Upper lobe of right lung (tissue), 1 donor: Measurements from ENCODE around the gene PHLPP1. TPM values are rescaled to one million over a fixed set of nuclear protein-coding genes. Genes with fewer than 3 reads are reported as not detected.

Experiments
- ATAC-seq: fragments of 200-7000 bp; cut with Tn5 transposase; one replicate; pipeline ENCODE4 v1.9.1; 2020; ENCODE audit warnings: mild to moderate bottlenecking, moderate library complexity
- DNase-seq: peaks from one replicate; pipeline ENCODE4 v3.0.0-alpha.2; 2020
- H3K27ac ChIP-seq: fragments of 200-600 bp; one replicate; pipeline ENCODE4 v1.8.0; 2022
- H3K27me3 ChIP-seq: fragments of 200-600 bp; one replicate; pipeline ENCODE4 v1.8.0; 2022; ENCODE audit warnings: mild to moderate bottlenecking
- H3K36me3 ChIP-seq: fragments of 200-600 bp; one replicate; pipeline ENCODE4 v1.8.0; 2022
- H3K4me1 ChIP-seq: fragments of 200-600 bp; one replicate; pipeline ENCODE4 v1.8.0; 2022
- H3K4me3 ChIP-seq: fragments of 200-600 bp; one replicate; pipeline ENCODE4 v1.8.0; 2022; ENCODE audit warnings: mild to moderate bottlenecking
- H3K9me3 ChIP-seq: fragments of 200-600 bp; one replicate; pipeline ENCODE4 v1.8.0; 2022
- intact Hi-C: fragments of 100-400 bp; cut with DNase I; formaldehyde crosslinking; loops from one replicate; pipeline ENCODE4 v1.11.0; 2022
- total RNA-seq: library from RNA; stranded (reverse); fragmentation: NEBNext Ultra II Directional; extraction: Animal tissue kit (Norgen Biotek cat#: 25700); gene quantifications from one replicate; pipeline ENCODE4 v1.2.1, GENCODE V29; 2021
- TF ChIP-seq, protein P1 (sequence below): fragments of 200-600 bp; IDR thresholded peaks from one replicate; pipeline ENCODE4 v1.8.0; 2022; ENCODE audit warnings: antibody characterized with exemption
- donor health status: DM: no; HTN: yes; CAD: no; lungs with severe emphysema.

The PHLPP1 gene
- total RNA-seq, 1 donor from 2014 or later, result 11.9 TPM

DNA sequence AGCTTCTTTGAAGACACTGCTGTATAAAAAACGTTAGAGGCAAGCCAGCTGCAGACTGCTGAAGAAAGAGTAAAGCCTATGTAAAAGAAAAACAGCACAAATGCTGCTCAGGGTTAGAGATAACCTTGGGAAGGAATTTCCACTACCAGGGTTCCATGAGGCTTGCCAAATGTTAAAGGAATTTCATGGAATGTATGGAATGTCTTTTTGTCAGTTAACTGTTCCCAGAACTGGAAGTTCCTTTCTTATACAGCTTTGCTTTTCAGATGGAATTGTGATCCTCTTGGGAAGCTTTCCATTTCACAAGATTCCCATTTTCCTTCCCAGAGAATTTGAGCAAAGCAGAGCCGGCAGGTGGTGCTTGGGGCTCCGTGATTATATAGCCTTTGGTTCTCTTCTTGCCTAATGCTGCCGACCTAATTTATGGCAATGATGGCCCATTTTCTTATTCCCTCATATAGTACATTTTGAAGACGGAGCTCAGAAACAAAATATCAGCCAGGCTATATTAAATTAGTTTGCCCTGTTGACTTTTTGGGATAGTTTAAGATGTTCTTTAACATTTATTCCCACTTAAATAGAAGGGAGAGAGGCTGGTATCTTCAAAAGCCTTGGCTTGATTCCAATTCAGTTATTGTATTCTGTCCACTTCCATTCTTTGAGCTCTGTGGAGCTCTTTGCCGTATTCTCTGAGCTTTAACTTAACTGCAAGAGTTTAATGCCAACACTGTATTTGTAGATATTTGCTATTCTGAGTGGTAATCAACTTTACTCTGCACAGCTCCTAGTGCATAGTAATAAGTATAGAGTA lies 162.3 kb downstream of the PHLPP1 start:
- Histone ChIP-seq H3K36me3 (no peaks in the 10 kb centered on the region), H3K4me1 (peaks cover 12% of the 10 kb centered on the region), H3K27ac (no peak overlapping the region), H3K27me3 (no peaks in the 10 kb centered on the region), H3K4me3 (no peak overlapping the region), H3K9me3 (no peaks in the 10 kb centered on the region)
- no peak for DNase-seq
- TF ChIP-seq, protein P1, sequence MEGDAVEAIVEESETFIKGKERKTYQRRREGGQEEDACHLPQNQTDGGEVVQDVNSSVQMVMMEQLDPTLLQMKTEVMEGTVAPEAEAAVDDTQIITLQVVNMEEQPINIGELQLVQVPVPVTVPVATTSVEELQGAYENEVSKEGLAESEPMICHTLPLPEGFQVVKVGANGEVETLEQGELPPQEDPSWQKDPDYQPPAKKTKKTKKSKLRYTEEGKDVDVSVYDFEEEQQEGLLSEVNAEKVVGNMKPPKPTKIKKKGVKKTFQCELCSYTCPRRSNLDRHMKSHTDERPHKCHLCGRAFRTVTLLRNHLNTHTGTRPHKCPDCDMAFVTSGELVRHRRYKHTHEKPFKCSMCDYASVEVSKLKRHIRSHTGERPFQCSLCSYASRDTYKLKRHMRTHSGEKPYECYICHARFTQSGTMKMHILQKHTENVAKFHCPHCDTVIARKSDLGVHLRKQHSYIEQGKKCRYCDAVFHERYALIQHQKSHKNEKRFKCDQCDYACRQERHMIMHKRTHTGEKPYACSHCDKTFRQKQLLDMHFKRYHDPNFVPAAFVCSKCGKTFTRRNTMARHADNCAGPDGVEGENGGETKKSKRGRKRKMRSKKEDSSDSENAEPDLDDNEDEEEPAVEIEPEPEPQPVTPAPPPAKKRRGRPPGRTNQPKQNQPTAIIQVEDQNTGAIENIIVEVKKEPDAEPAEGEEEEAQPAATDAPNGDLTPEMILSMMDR, result no peak
- intact Hi-C loops, result no loop called here
- no peak for ATAC-seq

DNA sequence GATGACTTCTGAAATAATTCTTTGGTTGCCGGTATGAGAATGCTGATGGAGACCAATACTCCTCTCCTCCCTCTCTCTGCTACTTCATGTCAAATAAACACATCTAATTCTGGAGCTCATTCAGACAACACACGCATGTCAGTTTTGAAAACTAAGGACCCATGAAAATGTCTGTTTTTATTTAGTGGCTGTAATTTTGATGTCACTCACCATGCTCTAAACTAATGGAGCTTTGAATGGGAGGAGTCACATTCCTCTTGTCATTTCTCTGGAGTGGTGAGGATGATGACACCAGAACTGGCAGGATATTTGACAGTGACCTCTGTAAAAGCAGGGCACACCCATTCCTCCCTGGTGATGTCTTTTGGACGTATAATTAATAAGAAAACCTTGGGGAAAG lies 163.0 kb downstream of the PHLPP1 start:
- H3K4me1 ChIP-seq, result peaks cover 12% of the 10 kb centered on the region
- no peak for DNase-seq
- H3K27ac ChIP-seq, result no peak overlapping the region
- H3K9me3 ChIP-seq, result no peaks in the 10 kb centered on the region
- intact Hi-C loops, result no loop called here
- no peaks in the 10 kb centered on the region for H3K27me3 ChIP-seq
- H3K36me3 ChIP-seq, result no peaks in the 10 kb centered on the region
- no peak overlapping the region for H3K4me3 ChIP-seq
- TF ChIP-seq, protein P1, result no peak
- ATAC-seq, result no peak

DNA sequence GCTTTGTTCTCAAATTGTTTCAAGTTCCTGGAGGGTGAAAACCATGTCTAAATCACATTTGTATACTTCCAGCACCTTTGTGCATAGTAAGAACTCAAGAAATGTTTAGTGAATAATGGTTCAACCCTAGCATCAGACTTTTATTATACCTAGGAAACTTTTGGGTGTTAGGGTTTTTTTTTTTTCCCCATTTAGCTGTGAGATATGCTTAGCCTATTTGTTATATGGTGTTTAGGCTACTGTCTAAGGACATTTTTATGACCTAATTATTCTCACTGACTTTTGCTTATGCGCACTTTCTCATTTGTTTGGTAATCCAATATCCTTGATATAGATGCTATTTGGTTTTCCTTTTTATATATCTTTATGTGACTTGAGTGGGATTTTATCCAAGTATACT lies 164.7 kb downstream of the PHLPP1 start:
- Histone ChIP-seq H3K36me3 (no peaks in the 10 kb centered on the region), H3K4me1 (peaks cover 12% of the 10 kb centered on the region), H3K27me3 (no peaks in the 10 kb centered on the region), H3K27ac (no peak overlapping the region), H3K4me3 (no peak overlapping the region), H3K9me3 (no peaks in the 10 kb centered on the region)
- TF ChIP-seq, protein P1, result no peak
- DNase-seq, result no peak
- intact Hi-C loops, result no loop called here
- ATAC-seq, result no peak

DNA sequence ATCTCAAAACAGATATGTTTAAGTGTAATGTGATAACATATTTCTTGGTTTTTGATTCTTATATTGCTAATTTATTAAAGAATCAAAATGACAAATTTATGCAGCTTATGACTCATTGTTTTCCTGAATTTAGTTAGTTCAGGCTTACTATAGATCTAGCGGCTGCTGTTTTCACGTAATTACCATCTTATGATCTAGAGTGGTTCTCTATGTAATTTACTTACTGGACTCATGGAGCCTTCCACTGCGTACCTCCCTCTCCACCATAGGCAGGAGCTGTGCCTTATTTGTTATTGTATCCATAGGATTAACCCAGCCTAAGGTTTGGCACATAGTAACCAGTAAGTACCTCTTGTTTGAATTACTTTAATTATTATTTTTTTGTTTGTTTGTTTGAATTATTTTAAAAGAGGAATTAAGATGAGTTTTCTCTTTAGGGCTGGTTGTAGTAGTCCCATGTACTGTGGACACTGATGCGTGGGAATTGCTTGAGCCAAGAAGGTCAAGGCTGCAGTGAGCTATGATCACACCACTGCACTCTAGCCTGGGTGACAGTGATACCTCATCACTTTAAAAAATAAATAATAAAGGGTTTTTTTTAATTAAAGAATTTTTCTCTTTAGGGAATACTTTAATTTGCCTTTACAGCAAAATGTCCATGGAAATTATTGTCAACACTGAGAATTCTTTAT lies 165.5 kb downstream of the PHLPP1 start:
- intact Hi-C loops, result no loop called here
- Histone ChIP-seq H3K36me3 (no peaks in the 10 kb centered on the region), H3K9me3 (no peaks in the 10 kb centered on the region), H3K4me1 (peaks cover 12% of the 10 kb centered on the region), H3K4me3 (no peak overlapping the region), H3K27me3 (no peaks in the 10 kb centered on the region), H3K27ac (no peak overlapping the region)
- ATAC-seq (no peak), DNase-seq (no peak)
- TF ChIP-seq, protein P1, result no peak

DNA sequence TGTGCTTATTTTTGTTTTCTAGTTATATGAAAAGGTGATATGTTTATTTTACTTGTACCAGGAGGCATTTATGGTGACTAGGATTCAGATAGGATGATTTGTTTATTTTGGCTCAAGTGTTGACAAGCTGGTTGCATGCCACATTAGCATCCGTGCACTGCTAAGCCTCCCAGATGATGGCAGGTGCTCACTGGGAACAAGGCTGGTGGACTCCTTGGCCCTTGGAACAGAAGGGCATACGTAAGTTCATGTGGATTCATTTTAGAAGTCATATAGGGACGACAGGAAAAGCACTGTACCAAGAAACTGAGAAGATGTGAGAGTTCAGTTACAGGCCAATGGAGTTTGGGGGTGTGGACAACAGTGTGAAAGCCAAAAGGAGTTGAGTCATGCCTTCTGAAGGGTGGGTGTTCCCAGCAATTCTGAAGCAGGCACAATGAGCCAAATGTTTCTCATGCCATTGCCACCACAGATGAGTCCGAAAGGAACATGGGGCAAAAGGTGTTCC lies 166.2 kb downstream of the PHLPP1 start:
- intact Hi-C loops, result no loop called here
- ATAC-seq (peak; percentile 86), DNase-seq (no peak)
- Histone ChIP-seq H3K36me3 (no peaks in the 10 kb centered on the region), H3K4me3 (no peak overlapping the region), H3K27me3 (no peaks in the 10 kb centered on the region), H3K27ac (no peak overlapping the region), H3K4me1 (peaks cover 12% of the 10 kb centered on the region), H3K9me3 (no peaks in the 10 kb centered on the region)
- TF ChIP-seq, protein P1, result no peak
